KMS-11 (cell line): ENCODE measurements around the gene MARVELD1.
"Not testable (repeated sequence)": the region's sequence is repeated elsewhere in the genome, so short reads cannot be mapped to it uniquely, and the experiment has no call there.

Experiments
- H2AFZ ChIP-seq: fragments of 200-600 bp; sonication (generic); 2 replicates; pipeline ENCODE4 v1.6.1; 2016; ENCODE audit warnings: antibody characterized with exemption, mixed run types, low read depth
- H3K27ac ChIP-seq: fragments of 200-600 bp; sonication (generic); 2 replicates; pipeline ENCODE4 v1.6.1; 2016; ENCODE audit warnings: mild to moderate bottlenecking, mixed run types
- H3K27me3 ChIP-seq: fragments of 200-600 bp; sonication (generic); 2 replicates; pipeline ENCODE4 v1.6.1; 2017; ENCODE audit warnings: mild to moderate bottlenecking, low read depth, mixed run types, moderate library complexity; ENCODE audit not compliant: insufficient read depth
- H3K36me3 ChIP-seq: fragments of 200-600 bp; sonication (generic); 2 replicates; pipeline ENCODE4 v1.6.1; 2017; ENCODE audit warnings: mild to moderate bottlenecking, mixed run types; ENCODE audit not compliant: insufficient read depth
- H3K4me1 ChIP-seq: fragments of 200-600 bp; sonication (generic); 2 replicates; pipeline ENCODE4 v1.6.1; 2016; ENCODE audit warnings: mild to moderate bottlenecking, low read depth, mixed run types; ENCODE audit not compliant: poor library complexity, severe bottlenecking
- H3K4me2 ChIP-seq: fragments of 200-600 bp; sonication (generic); 2 replicates; pipeline ENCODE4 v1.7.0; 2016; ENCODE audit warnings: mild to moderate bottlenecking, mixed run types
- H3K4me3 ChIP-seq: fragments of 200-600 bp; sonication (generic); IDR thresholded peaks from 2 replicates; pipeline ENCODE4 v1.6.1; 2017; ENCODE audit warnings: low read depth, low read length, mixed read lengths; ENCODE audit not compliant: insufficient read depth
- H3K79me2 ChIP-seq: fragments of 200-600 bp; sonication (generic); 2 replicates; pipeline ENCODE4 v1.6.1; 2016; ENCODE audit warnings: low read depth, mixed run types; ENCODE audit not compliant: insufficient read depth
- H3K9ac ChIP-seq: fragments of 200-600 bp; sonication (generic); 2 replicates; pipeline ENCODE4 v1.6.1; 2016; ENCODE audit warnings: mild to moderate bottlenecking, mixed run types
- H4K20me1 ChIP-seq: fragments of 200-600 bp; sonication (generic); 2 replicates; pipeline ENCODE4 v1.6.1; 2016; ENCODE audit warnings: mild to moderate bottlenecking, mixed run types; ENCODE audit not compliant: insufficient read depth
- CTCF ChIP-seq: fragments of 200-600 bp; sonication (generic); conservative IDR thresholded peaks from 2 replicates; pipeline ENCODE4 v1.6.1; 2017; ENCODE audit warnings: low read depth, mild to moderate bottlenecking, antibody characterized with exemption, low read length, moderate library complexity, mixed read lengths

MARVELD1 gene

GRCh38 chr10:97679594-97679993 lies 33.9 kb upstream of the MARVELD1 start:
- peaks cover 10% of the 10 kb centered on the region for H3K4me1 ChIP-seq
- no peaks in the 10 kb centered on the region for H3K27me3 ChIP-seq
- H4K20me1 ChIP-seq = no peaks in the 10 kb centered on the region
- no peaks in the 10 kb centered on the region for H3K36me3 ChIP-seq
- no peak for TF ChIP-seq CTCF
- H3K27ac ChIP-seq = no peak overlapping the region
- no peaks in the 10 kb centered on the region for H3K79me2 ChIP-seq
- no peak overlapping the region for H2AFZ ChIP-seq
- no peak overlapping the region for H3K9ac ChIP-seq
- no peak overlapping the region for H3K4me2 ChIP-seq
- no peak overlapping the region for H3K4me3 ChIP-seq

DNA sequence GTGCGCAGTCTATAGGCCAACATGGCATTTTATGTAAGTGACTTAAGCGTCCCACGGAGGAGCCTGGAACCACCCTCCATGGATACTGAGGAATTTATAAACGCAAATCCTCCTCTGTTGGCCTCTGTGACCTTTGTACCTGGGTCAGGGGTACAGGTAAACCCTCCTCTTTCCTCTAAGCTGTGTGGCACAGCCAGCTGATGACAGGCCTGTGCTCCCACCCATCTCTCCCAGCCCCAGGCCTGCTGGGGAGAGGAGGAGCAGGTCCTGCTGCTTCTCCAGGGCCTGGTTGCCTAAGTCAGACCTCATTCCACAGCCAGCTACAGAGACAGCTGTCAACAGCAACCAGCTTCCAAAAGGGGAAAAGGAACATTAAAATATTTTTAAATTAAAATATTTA lies 31.5 kb upstream of the MARVELD1 start:
- Histone ChIP-seq H3K9ac (no peak overlapping the region), H3K36me3 (no peaks in the 10 kb centered on the region), H3K4me2 (no peak overlapping the region), H3K27ac (no peak overlapping the region), H3K4me3 (no peak overlapping the region), H3K27me3 (no peaks in the 10 kb centered on the region), H3K79me2 (no peaks in the 10 kb centered on the region), H3K4me1 (peaks cover 14% of the 10 kb centered on the region), H2AFZ (no peak overlapping the region), H4K20me1 (no peaks in the 10 kb centered on the region)
- TF ChIP-seq CTCF = no peak

GRCh38 chr10:97683556-97684367 lies 29.8 kb upstream of the MARVELD1 start:
- H3K27ac ChIP-seq = no peak overlapping the region
- H4K20me1 ChIP-seq = no peaks in the 10 kb centered on the region
- H3K4me1 ChIP-seq = peaks cover 20% of the 10 kb centered on the region
- H2AFZ ChIP-seq = no peak overlapping the region
- H3K9ac ChIP-seq = no peak overlapping the region
- H3K36me3 ChIP-seq = no peaks in the 10 kb centered on the region
- H3K4me2 ChIP-seq = no peak overlapping the region
- H3K27me3 ChIP-seq = no peaks in the 10 kb centered on the region
- no peak overlapping the region for H3K4me3 ChIP-seq
- no peaks in the 10 kb centered on the region for H3K79me2 ChIP-seq
- no peak for TF ChIP-seq CTCF

DNA sequence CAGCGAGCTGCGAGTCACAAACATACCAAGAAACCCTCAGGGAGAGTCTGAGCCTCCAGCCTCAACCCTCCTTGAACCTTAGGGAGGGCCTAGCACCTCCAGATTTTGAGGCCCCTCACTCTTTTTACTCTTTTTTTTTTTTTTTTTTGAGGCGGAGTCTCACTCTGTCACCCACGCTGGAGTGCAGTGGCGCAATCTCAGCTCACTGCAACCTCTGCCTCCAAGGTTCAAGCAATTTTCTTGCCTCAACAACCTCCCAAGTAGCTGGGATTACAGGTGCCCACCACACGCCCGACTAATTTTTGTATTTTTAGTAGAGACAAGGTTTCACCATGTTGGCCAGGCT lies 29.2 kb upstream of the MARVELD1 start:
- H3K4me3 ChIP-seq, H3K27me3 ChIP-seq, H2AFZ ChIP-seq, H3K9ac ChIP-seq, H3K4me2 ChIP-seq, H3K27ac ChIP-seq, H3K79me2 ChIP-seq, H3K36me3 ChIP-seq, H4K20me1 ChIP-seq: not testable (repeated sequence)
- peaks cover 20% of the 10 kb centered on the region for H3K4me1 ChIP-seq

- Histone ChIP-seq H3K9ac (no peak overlapping the region), H3K27me3 (no peaks in the 10 kb centered on the region), H3K4me2 (peak overlapping the region; percentile 17; the same call in 1 of the 2 replicates), H2AFZ (no peak overlapping the region), H4K20me1 (no peaks in the 10 kb centered on the region), H3K79me2 (no peaks in the 10 kb centered on the region), H3K4me1 (peaks cover 20% of the 10 kb centered on the region), H3K27ac (no peak overlapping the region), H3K36me3 (no peaks in the 10 kb centered on the region), H3K4me3 (no peak overlapping the region)
- TF ChIP-seq CTCF = no peak
Measured at GRCh38 chr10:97684866-97685394, 28.6 kb upstream of the MARVELD1 start.
